GM12878 (cell line): Measurements from ENCODE around the gene FARS2. TPM values are rescaled to one million over a fixed set of nuclear protein-coding genes. Genes with fewer than 3 reads are reported as not detected.

ENCODE experiments used
- ATAC-seq: fragments of 200-7000 bp; cut with Tn5 transposase; 3 replicates; pipeline ENCODE4 v1.9.1; 2020; ENCODE audit warnings: mild to moderate bottlenecking, moderate library complexity
- BruUV-seq: library from RNA; stranded (reverse); fragments of 400-500 nt; replicated peaks from 2 replicates; lab custom pipeline; 2021; lab: Mats Ljungman, UMichigan
- CTCF ChIA-PET: fragments of 300-600 bp; sonication (Branson Sonifier 250); formaldehyde crosslinking; extraction: SDS; loops from one replicate; lab custom pipeline; 2021; ENCODE audit warnings: inconsistent platforms; lab: Yijun Ruan, JAX
- POLR2A ChIA-PET: fragments of 350-600 bp; formaldehyde crosslinking; extraction: SDS; loops from one replicate; lab custom pipeline; 2021; ENCODE audit warnings: inconsistent platforms; lab: Charles Lee
- RAD21 ChIA-PET: fragments of 300-600 bp; sonication (Branson Sonifier 250); formaldehyde crosslinking; loops from one replicate; lab custom pipeline; 2023; ENCODE audit warnings: antibody characterized with exemption; ENCODE audit not compliant: unreplicated experiment; lab: Charles Lee
- SMC1A ChIA-PET: fragments of 300-600 bp; sonication (Branson Sonifier 250); formaldehyde crosslinking; loops from one replicate; lab custom pipeline; 2023; ENCODE audit not compliant: unreplicated experiment, uncharacterized antibody; lab: Charles Lee
- DNase-seq: peaks from one replicate; pipeline ENCODE4 v3.0.0-alpha.2; 2011; ENCODE audit warnings: low read depth, low spot score
- FAIRE-seq: peaks from 3 replicates; lab custom pipeline; 2011; peaks lifted over from hg19 to GRCh38; lab: Jason Lieb, UNC
- H2AFZ ChIP-seq: 2 replicates; pipeline ENCODE4 v1.6.0; 2011; ENCODE audit warnings: low read depth, low read length, control low read depth; ENCODE audit not compliant: control insufficient read depth
- H3K27ac ChIP-seq: 2 replicates; pipeline ENCODE4 v1.5.1; 2011; ENCODE audit warnings: control low read depth; ENCODE audit not compliant: control insufficient read depth, insufficient read depth
- H3K27me3 ChIP-seq, 2 experiments: replicated peaks in 1 of 2; 2 replicates each; pipeline versions ENCODE4 v1.6.0 to v1.6.1; 2011; ENCODE audit warnings: low read length in 1 of 2; ENCODE audit not compliant: control insufficient read depth in 2 of 2, insufficient read depth in 2 of 2
- H3K36me3 ChIP-seq, 2 experiments: 2 replicates each; pipeline ENCODE4 v1.5.1; 2011; ENCODE audit warnings: low read length in 1 of 2; ENCODE audit not compliant: control insufficient read depth in 2 of 2, insufficient read depth in 2 of 2
- H3K4me1 ChIP-seq: 2 replicates; pipeline ENCODE4 v1.6.1; 2011; ENCODE audit warnings: mild to moderate bottlenecking, low read length, moderate library complexity, mixed read lengths; ENCODE audit not compliant: control insufficient read depth, insufficient read depth
- H3K4me2 ChIP-seq: 2 replicates; pipeline ENCODE4 v1.6.0; 2011; ENCODE audit warnings: control low read depth; ENCODE audit not compliant: control insufficient read depth, insufficient read depth
- H3K4me3 ChIP-seq: fragments of 200-600 bp; sonication (generic); 2 replicates; pipeline ENCODE4 v1.5.1; 2016
- H3K79me2 ChIP-seq: 2 replicates; pipeline ENCODE4 v1.6.0; 2011; ENCODE audit warnings: low read length; ENCODE audit not compliant: control insufficient read depth, insufficient read depth
- H3K9ac ChIP-seq: 2 replicates; pipeline ENCODE4 v1.8.0; 2011; ENCODE audit warnings: low read length, control low read depth, mixed read lengths; ENCODE audit not compliant: control insufficient read depth, insufficient read depth
- H3K9me3 ChIP-seq: replicated peaks from 3 replicates; pipeline ENCODE4 v1.5.1; 2011; ENCODE audit warnings: mild to moderate bottlenecking, low read length; ENCODE audit not compliant: control insufficient read depth, insufficient read depth
- H4K20me1 ChIP-seq: 2 replicates; pipeline ENCODE4 v1.6.0; 2011; ENCODE audit not compliant: control insufficient read depth, insufficient read depth
- CREM ChIP-seq: IDR thresholded peaks from 2 replicates; pipeline ENCODE4 v1.6.1; 2014; ENCODE audit warnings: antibody characterized with exemption, low read depth
- MTA3 ChIP-seq: IDR thresholded peaks from 2 replicates; pipeline ENCODE4 v1.6.1; 2012; ENCODE audit warnings: low read length, inconsistent platforms, borderline replicate concordance
- NR2F1 ChIP-seq: fragments of 450-650 bp; conservative IDR thresholded peaks from 2 replicates; pipeline ENCODE4 v1.6.1; 2017; ENCODE audit warnings: mild to moderate bottlenecking
- RELA ChIP-seq: fragments of 450-650 bp; IDR thresholded peaks from 2 replicates; pipeline ENCODE4 v1.8.0; 2014; ENCODE audit warnings: borderline replicate concordance; ENCODE audit not compliant: partially characterized antibody
- SMAD5 ChIP-seq: IDR thresholded peaks from 2 replicates; pipeline ENCODE4 v1.6.1; 2016; ENCODE audit warnings: antibody characterized with exemption, low read depth
- ZNF622 ChIP-seq: fragments of 450-650 bp; IDR thresholded peaks from 2 replicates; pipeline ENCODE4 v1.6.1; 2017; ENCODE audit warnings: mild to moderate bottlenecking, inconsistent platforms
- WGBS: methylation state at CpG from one replicate; pipeline ENCODE4 v1.1.6; 2016; ENCODE audit warnings: low lambda C conversion rate; ENCODE audit not compliant: insufficient replicate concordance, insufficient coverage; ENCODE audit errors: missing lambda C conversion rate; 5-methylcytosine and 5-hydroxymethylcytosine counted together
- in situ Hi-C: fragments of 300-500 bp; cut with MboI; formaldehyde crosslinking; loops from 9 replicates; pipeline ENCODE4 v1.14.3; 2018; ENCODE audit warnings: mixed read lengths
- intact Hi-C: fragments of 100-400 bp; cut with micrococcal nuclease; formaldehyde crosslinking; loops from one replicate; pipeline ENCODE4 v1.14.2; 2022; ENCODE audit not compliant: unreplicated experiment
- polyA plus RNA-seq, 11 experiments: library from polyadenylated mRNA; depleted of rRNA in 4 of 11; unstranded in 6 of 11; stranded (reverse) in 5 of 11; fragments of >200 nt; fragmentation: Nextera tagmentation in 4 of 11; fragmentation: Illumina TruSeq in 1 of 11; extraction: Ambion mirVana in 4 of 11; extraction: Trizol in 1 of 11; gene quantifications; 1 replicate in 1 of 11; 2 replicates in 10 of 11; pipeline versions ENCODE4 v1.2.1 to v1.2.3, GENCODE V29; 2011 to 2016; ENCODE audit warnings: inconsistent platforms in 2 of 11, missing spikeins in 2 of 11, low read depth in 1 of 11
- total RNA-seq, 4 experiments: library from RNA; depleted of rRNA in 3 of 4; stranded (reverse); fragments of >200 nt in 3 of 4; fragmentation: Illumina TruSeq in 1 of 4; extraction: Trizol in 1 of 4; gene quantifications; 2 replicates each; pipeline versions ENCODE4 v1.2.1 to v1.2.3, GENCODE V29; 2013 to 2021
- TF ChIP-seq, protein P1 (sequence below): fragments of 450-650 bp; IDR thresholded peaks from 2 replicates; pipeline ENCODE4 v1.6.1; 2014; ENCODE audit warnings: mild to moderate bottlenecking
- TF ChIP-seq, protein P2 (sequence below), 3 experiments: IDR thresholded peaks in 2 of 3; conservative IDR thresholded peaks in 1 of 3; 2 replicates each; pipeline ENCODE4 v1.5.1; 2011; ENCODE audit warnings: low read depth in 3 of 3, low read length in 3 of 3, mild to moderate bottlenecking in 3 of 3, control low read depth in 2 of 3, moderate library complexity in 2 of 3, inconsistent platforms in 1 of 3, mixed read lengths in 1 of 3; ENCODE audit not compliant: control insufficient read depth in 2 of 3, insufficient read depth in 1 of 3; ENCODE audit errors: extremely low read depth in 1 of 3
- TF ChIP-seq, protein P3 (sequence below): IDR thresholded peaks from 2 replicates; pipeline ENCODE4 v1.6.1; 2011; ENCODE audit warnings: low read depth, mild to moderate bottlenecking, low read length, moderate library complexity, borderline replicate concordance; ENCODE audit errors: extremely low read depth
- TF ChIP-seq, protein P4 (sequence below): fragments of 450-650 bp; formaldehyde crosslinking; IDR thresholded peaks from 2 replicates; pipeline ENCODE4 v1.5.0; 2022; ENCODE audit warnings: mild to moderate bottlenecking, missing genetic modification characterization

FARS2 gene
- total and polyA plus RNA-seq, 10 of the 15 experiments (the other 5 are each of a cell fraction or from before 2014, with no cell fraction given), result 16.8 to 46.7 (median 25.6) TPM

DNA sequence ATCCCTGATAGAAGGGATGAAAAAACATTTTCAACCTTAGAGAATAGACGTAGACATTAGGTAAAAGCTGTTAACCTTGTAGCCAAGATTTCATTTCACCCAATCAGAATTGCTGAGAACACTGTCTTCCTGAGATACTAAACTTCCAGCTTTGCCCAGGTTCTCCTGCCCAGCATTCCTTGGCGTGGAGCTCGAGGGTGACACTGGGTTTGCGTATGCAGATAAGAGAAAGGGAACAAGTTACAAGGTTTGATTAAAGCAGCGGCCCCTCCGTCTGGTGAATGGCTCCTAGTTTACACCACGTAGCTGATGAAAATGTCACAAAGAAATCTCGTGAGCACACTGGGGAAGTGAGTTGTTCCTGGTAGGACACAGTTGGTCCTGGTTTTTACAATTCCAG lies 247.8 kb downstream of the FARS2 start (continued):
- TF ChIP-seq, protein P1, sequence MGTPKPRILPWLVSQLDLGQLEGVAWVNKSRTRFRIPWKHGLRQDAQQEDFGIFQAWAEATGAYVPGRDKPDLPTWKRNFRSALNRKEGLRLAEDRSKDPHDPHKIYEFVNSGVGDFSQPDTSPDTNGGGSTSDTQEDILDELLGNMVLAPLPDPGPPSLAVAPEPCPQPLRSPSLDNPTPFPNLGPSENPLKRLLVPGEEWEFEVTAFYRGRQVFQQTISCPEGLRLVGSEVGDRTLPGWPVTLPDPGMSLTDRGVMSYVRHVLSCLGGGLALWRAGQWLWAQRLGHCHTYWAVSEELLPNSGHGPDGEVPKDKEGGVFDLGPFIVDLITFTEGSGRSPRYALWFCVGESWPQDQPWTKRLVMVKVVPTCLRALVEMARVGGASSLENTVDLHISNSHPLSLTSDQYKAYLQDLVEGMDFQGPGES, result no peak
- TF ChIP-seq CREM, result no peak
- TF ChIP-seq MTA3, result no peak
- TF ChIP-seq, protein P2, sequence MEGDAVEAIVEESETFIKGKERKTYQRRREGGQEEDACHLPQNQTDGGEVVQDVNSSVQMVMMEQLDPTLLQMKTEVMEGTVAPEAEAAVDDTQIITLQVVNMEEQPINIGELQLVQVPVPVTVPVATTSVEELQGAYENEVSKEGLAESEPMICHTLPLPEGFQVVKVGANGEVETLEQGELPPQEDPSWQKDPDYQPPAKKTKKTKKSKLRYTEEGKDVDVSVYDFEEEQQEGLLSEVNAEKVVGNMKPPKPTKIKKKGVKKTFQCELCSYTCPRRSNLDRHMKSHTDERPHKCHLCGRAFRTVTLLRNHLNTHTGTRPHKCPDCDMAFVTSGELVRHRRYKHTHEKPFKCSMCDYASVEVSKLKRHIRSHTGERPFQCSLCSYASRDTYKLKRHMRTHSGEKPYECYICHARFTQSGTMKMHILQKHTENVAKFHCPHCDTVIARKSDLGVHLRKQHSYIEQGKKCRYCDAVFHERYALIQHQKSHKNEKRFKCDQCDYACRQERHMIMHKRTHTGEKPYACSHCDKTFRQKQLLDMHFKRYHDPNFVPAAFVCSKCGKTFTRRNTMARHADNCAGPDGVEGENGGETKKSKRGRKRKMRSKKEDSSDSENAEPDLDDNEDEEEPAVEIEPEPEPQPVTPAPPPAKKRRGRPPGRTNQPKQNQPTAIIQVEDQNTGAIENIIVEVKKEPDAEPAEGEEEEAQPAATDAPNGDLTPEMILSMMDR (IDR thresholded peaks at IDR 0.05 in 2 of 3, conservative IDR thresholded peaks at IDR 0.05 in 1 of 3; ENCODE audit: control insufficient read depth in 2 of 3, extremely low read depth in 1 of 3, insufficient read depth in 1 of 3, low read depth in 3 of 3, low read length in 3 of 3), result no peak
- no peak for TF ChIP-seq ZNF622
- TF ChIP-seq, protein P3, sequence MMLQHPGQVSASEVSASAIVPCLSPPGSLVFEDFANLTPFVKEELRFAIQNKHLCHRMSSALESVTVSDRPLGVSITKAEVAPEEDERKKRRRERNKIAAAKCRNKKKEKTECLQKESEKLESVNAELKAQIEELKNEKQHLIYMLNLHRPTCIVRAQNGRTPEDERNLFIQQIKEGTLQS, result no peak
- TF ChIP-seq NR2F1, result no peak

DNA sequence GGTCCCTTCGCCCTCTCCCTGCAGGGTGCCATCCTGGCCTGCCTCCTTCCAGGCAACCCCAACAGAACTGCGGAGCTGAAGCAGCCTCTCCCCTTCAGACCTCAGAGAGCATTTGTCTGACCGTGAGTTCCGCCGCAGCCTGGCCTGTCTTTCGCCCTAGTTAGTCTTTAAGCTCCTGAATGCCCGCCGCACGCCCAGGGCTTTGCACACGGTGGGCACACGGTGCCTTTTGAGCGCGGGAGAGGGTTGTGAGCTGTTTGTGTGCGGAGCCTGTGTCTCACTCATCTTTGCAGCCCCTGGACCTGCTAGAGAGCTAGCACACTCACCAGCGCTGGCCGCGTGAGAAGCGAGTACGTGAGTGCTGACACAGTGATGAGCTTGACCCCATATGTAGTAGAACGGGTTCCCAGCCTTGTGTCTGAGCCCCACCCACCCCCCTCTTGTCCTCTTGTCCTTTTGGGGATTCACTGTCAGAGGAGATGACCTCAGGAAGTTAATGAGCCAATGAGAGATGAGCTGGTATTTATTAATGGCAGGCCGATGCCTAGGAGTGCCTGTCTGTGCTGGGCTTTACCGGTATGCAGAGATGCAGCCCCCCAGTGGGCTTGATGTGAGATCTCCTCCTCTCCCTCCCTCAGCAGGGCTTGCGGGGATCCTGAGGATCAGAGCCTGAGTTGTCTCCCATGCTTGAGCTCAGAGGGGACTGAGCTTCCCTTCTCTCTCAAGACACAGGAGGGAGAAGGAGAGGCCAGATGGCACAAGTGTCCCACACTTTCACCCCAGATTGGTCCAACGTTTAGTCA lies 249.2 kb downstream of the FARS2 start:
- no peak for DNase-seq
- SMC1A ChIA-PET, result interaction anchor here (1.0 to 8.0 kb wide), 4 partner anchors 9 to 56 kb away, joined by 3 to 101 read pairs (median 4); no protein-coding TSS in a partner anchor
- H3K27ac ChIP-seq, result no peak overlapping the region
- peaks cover 38% of the 10 kb centered on the region for H3K4me1 ChIP-seq
- POLR2A ChIA-PET, result interaction anchor here (0.6 kb wide), 1 partner anchor 8 kb away, joined by 4 read pairs; no protein-coding TSS in a partner anchor
- ATAC-seq, result no peak
- no peak for FAIRE-seq
- RAD21 ChIA-PET, result no interaction called here
- H2AFZ ChIP-seq, result no peak overlapping the region
- H3K36me3 ChIP-seq, result no peaks in the 10 kb centered on the region
- 97% methylated on average over 23 of the region's 24 CpGs for WGBS
- CTCF ChIA-PET, result interaction anchor here (0.7 to 6.1 kb wide), 2 partner anchors 8 to 427 kb away, joined by 3 to 53 read pairs; no protein-coding TSS in a partner anchor
- H3K79me2 ChIP-seq, result no peaks in the 10 kb centered on the region
- intact Hi-C loops, result no loop called here
- no peaks in the 10 kb centered on the region for H3K9me3 ChIP-seq
- H3K27me3 ChIP-seq, result no peaks in the 10 kb centered on the region
- in situ Hi-C loops, result no loop called here
- no peak overlapping the region for H3K4me2 ChIP-seq
- no peak overlapping the region for H3K9ac ChIP-seq
- H3K4me3 ChIP-seq, result no peak overlapping the region
- no peaks in the 10 kb centered on the region for H4K20me1 ChIP-seq
- no TSS peak for BruUV-seq
- TF ChIP-seq SMAD5, result no peak
- TF ChIP-seq RELA, result no peak
- TF ChIP-seq, protein P4, sequence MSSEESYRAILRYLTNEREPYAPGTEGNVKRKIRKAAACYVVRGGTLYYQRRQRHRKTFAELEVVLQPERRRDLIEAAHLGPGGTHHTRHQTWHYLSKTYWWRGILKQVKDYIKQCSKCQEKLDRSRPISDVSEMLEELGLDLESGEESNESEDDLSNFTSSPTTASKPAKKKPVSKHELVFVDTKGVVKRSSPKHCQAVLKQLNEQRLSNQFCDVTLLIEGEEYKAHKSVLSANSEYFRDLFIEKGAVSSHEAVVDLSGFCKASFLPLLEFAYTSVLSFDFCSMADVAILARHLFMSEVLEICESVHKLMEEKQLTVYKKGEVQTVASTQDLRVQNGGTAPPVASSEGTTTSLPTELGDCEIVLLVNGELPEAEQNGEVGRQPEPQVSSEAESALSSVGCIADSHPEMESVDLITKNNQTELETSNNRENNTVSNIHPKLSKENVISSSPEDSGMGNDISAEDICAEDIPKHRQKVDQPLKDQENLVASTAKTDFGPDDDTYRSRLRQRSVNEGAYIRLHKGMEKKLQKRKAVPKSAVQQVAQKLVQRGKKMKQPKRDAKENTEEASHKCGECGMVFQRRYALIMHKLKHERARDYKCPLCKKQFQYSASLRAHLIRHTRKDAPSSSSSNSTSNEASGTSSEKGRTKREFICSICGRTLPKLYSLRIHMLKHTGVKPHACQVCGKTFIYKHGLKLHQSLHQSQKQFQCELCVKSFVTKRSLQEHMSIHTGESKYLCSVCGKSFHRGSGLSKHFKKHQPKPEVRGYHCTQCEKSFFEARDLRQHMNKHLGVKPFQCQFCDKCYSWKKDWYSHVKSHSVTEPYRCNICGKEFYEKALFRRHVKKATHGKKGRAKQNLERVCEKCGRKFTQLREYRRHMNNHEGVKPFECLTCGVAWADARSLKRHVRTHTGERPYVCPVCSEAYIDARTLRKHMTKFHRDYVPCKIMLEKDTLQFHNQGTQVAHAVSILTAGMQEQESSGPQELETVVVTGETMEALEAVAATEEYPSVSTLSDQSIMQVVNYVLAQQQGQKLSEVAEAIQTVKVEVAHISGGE (CRISPR knock-in tag), result no peak
